Stimulated activated memory B cell treated with anti-CD40 and anti-IgM and Interleukin-4, amounts not matched to agents 10 μg/mL and 1 μg/mL and 100 μg/mL, for 72 hours (primary cell): Measurements from ENCODE around the gene RALGAPB.
"Not testable (repeated sequence)": the region's sequence is repeated elsewhere in the genome, so short reads cannot be mapped to it uniquely, and the experiment has no call there.

Experiments
- ATAC-seq: fragments of 150-1000 bp; cut with Tn5 transposase; 2 replicates; pipeline ENCODE4 v1.10.0; 2021
- H3K27ac Mint-ChIP-seq: one replicate; pipeline ENCODE4 v1.8.0; 2022; ENCODE audit warnings: mild to moderate bottlenecking, mixed read lengths
- H3K27me3 Mint-ChIP-seq: one replicate; pipeline ENCODE4 v1.8.0; 2022; ENCODE audit warnings: mixed read lengths
- H3K36me3 Mint-ChIP-seq: one replicate; pipeline ENCODE4 v1.8.0; 2022; ENCODE audit warnings: mixed read lengths
- H3K4me1 Mint-ChIP-seq: one replicate; pipeline ENCODE4 v1.8.0; 2022; ENCODE audit warnings: mixed read lengths
- H3K4me3 Mint-ChIP-seq: one replicate; pipeline ENCODE4 v1.8.0; 2022; ENCODE audit warnings: mild to moderate bottlenecking, moderate library complexity, mixed read lengths
- H3K9me3 Mint-ChIP-seq: one replicate; pipeline ENCODE4 v1.8.0; 2022; ENCODE audit warnings: mixed read lengths

RALGAPB gene

DNA sequence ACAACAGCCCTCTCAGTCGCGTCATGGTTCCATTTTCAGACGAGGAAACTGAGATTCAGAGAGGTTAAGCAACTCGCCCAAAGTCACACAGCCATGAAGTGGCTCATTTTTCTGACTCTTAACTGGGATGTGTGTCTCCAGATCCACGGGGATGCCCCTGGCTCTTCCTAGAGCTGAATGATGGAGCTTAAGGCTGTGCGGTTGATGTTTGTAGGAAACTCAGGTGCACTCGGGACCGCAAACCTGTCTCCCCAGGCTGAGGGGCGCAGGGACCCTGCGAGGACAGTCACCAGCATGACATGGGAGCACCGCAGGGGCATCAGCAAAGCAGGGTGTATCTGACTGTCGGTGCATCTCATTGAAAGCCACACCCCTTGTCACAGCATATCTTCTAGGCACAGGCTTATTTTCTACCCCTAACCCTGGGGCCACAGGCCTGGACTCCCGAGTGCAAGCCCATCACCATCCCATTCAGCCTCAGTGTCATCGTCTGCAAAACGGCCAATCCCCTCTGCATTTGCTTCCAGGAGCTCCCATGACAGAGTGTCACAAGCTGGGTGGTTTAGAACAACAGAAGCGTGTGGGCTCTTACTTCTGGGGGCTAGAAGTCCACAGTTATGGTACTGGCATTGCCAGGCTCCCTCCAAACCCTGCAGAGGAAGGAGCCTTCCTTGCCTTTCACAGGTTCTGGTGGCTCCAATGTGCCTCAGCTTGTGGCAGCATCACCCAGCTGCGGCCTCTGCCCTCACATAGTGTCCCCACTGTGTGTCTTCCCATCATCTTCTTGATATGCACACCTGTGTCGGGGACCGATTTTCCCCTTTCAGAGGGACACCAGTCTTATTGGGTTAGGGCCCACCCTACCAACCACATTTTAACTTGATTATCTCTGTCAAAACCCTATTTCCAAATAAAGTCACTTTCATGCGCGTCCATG, 119.1 kb downstream of the RALGAPB start:
- no peak overlapping the region for H3K27ac Mint-ChIP-seq
- no peaks in the 10 kb centered on the region for H3K9me3 Mint-ChIP-seq
- ATAC-seq = no peak

GRCh38 chr20:38592411-38592790, 119.8 kb downstream of the RALGAPB start:
- H3K36me3 Mint-ChIP-seq, H3K27ac Mint-ChIP-seq, H3K9me3 Mint-ChIP-seq, ATAC-seq, H3K4me1 Mint-ChIP-seq, H3K4me3 Mint-ChIP-seq: not testable (repeated sequence)
- peaks cover 16% of the 10 kb centered on the region for H3K27me3 Mint-ChIP-seq

More for the DNA sequence above, 119.1 kb downstream of the RALGAPB start:
- H3K4me1 Mint-ChIP-seq = no peaks in the 10 kb centered on the region
- H3K4me3 Mint-ChIP-seq = no peak overlapping the region
- no peaks in the 10 kb centered on the region for H3K36me3 Mint-ChIP-seq
- peaks cover 16% of the 10 kb centered on the region for H3K27me3 Mint-ChIP-seq

GRCh38 chr20:38594281-38594680, 121.6 kb downstream of the RALGAPB start:
- peaks cover 19% of the 10 kb centered on the region for H3K27me3 Mint-ChIP-seq
- not testable (repeated sequence) for H3K9me3 Mint-ChIP-seq, ATAC-seq, H3K27ac Mint-ChIP-seq, H3K4me3 Mint-ChIP-seq, H3K36me3 Mint-ChIP-seq, H3K4me1 Mint-ChIP-seq

DNA sequence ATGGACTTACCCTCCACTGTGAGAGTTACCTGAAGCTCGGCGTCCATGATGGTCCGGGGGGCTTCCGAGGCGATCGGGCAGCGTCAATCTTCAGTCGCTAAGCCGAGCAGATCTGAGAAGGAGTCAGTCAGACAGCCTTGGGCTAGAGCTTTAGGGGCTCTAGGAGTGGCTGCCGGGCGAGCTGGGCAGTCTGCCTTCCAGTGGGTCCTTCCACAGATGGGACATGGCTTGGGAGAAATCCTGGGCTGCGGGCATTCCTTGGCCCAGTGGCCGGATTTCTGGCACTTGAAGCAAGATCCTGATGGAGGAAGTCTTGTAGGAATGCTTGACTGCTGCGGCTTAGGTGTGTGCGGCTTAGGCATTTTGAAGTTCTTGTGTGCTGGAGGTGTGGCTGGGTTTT, 123.2 kb downstream of the RALGAPB start:
- not testable (repeated sequence) for H3K4me1 Mint-ChIP-seq, ATAC-seq, H3K4me3 Mint-ChIP-seq, H3K27ac Mint-ChIP-seq, H3K36me3 Mint-ChIP-seq, H3K9me3 Mint-ChIP-seq
- peaks cover 33% of the 10 kb centered on the region for H3K27me3 Mint-ChIP-seq

DNA sequence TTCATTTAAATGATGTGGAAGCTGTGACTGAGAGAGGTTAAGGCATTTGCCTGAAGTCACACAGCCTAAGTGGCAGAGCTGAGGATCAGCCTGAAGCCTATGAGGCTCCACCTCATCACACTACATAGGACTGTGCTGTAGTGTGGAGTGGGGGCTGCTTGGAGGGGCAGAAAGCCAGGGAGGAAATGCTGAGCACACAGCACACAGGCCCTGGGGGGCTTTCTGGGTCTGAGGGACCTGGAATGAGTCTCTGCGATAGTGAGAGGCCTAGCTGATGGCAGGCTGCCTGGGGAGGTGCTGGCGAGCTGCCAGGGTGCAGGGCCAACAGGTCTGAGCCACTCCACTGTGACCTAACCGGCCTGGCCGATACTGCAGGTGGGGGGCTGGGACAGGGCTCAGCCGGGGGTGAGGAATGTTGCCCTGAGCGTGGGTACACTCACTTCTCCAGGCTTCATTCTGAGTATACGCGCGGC, 126.8 kb downstream of the RALGAPB start:
- peaks cover 56% of the 10 kb centered on the region for H3K27me3 Mint-ChIP-seq
- H3K36me3 Mint-ChIP-seq = no peaks in the 10 kb centered on the region
- no peak overlapping the region for H3K27ac Mint-ChIP-seq
- ATAC-seq = no peak
- H3K4me3 Mint-ChIP-seq = no peak overlapping the region
- H3K9me3 Mint-ChIP-seq = no peaks in the 10 kb centered on the region
- H3K4me1 Mint-ChIP-seq = peaks cover 9% of the 10 kb centered on the region

DNA sequence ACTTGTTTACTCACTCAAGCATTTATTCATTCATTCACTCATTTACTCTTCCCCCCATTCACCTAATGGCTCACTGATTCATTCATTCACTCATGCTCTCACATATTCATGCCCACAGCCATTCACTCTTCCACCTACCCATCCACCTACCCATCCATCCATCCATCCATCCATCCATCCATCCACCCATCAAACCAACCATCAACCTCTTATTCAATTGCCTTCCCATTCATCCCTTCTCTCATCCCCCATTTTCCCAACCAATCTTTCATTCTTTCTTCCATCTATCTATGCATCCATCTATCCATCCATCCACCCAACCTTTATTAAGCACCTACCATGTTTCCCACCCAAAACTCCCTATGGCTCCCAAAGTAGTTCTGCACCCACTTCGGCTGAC, 127.4 kb downstream of the RALGAPB start:
- Mint-ChIP-seq H3K27me3 (peaks cover 56% of the 10 kb centered on the region), H3K9me3 (no peaks in the 10 kb centered on the region), H3K27ac (no peak overlapping the region), H3K4me1 (peaks cover 9% of the 10 kb centered on the region), H3K4me3 (no peak overlapping the region), H3K36me3 (no peaks in the 10 kb centered on the region)
- no peak for ATAC-seq

- Mint-ChIP-seq H3K9me3 (no peaks in the 10 kb centered on the region), H3K36me3 (no peaks in the 10 kb centered on the region), H3K4me3 (peak within 1 kb of the TSS; percentile 16), H3K27ac (no peak within 1 kb of the TSS), H3K4me1 (peaks cover 9% of the 10 kb centered on the region), H3K27me3 (peaks cover 56% of the 10 kb centered on the region)
- ATAC-seq = peak; percentile 76
Measured at GRCh38 chr20:38601216-38602184, 128.9 kb downstream of the RALGAPB start, which contains the start of gene ARHGAP40. Gene ARHGAP40, plus strand, starts transcription at chr20:38601809.

- Mint-ChIP-seq H3K4me3 (no peak overlapping the region), H3K27ac (no peak overlapping the region), H3K4me1 (peaks cover 9% of the 10 kb centered on the region), H3K9me3 (no peaks in the 10 kb centered on the region), H3K36me3 (no peaks in the 10 kb centered on the region), H3K27me3 (peaks cover 50% of the 10 kb centered on the region)
- no peak for ATAC-seq
Measured at GRCh38 chr20:38602185-38602581, 129.5 kb downstream of the RALGAPB start.

DNA sequence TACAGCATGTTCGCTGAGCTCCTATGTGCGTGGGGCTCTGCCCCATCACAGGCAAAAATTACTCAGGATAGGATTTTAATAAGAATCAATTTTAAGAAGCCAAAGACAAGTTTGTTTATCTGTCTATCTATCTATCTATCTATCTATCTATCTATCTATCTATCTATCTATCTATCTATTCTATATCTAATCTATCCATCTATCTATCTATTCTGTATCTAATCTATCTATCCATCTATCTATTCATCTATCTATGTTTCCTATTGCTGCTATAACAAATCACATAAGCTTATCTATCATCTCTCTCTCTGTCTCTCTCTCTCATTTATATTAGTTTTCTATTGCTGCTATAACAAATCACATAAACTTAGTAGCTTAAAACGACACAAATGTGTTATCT, 130.6 kb downstream of the RALGAPB start:
- Mint-ChIP-seq H3K27ac (no peak overlapping the region), H3K36me3 (no peaks in the 10 kb centered on the region), H3K4me3 (no peak overlapping the region), H3K4me1 (peaks cover 13% of the 10 kb centered on the region), H3K9me3 (no peaks in the 10 kb centered on the region), H3K27me3 (peaks cover 50% of the 10 kb centered on the region)
- ATAC-seq = no peak

- Mint-ChIP-seq H3K4me1 (peaks cover 16% of the 10 kb centered on the region), H3K27me3 (peaks cover 48% of the 10 kb centered on the region), H3K27ac (no peak overlapping the region), H3K4me3 (no peak overlapping the region), H3K36me3 (no peaks in the 10 kb centered on the region), H3K9me3 (no peaks in the 10 kb centered on the region)
- ATAC-seq = no peak
Measured at GRCh38 chr20:38604873-38605303, 132.2 kb downstream of the RALGAPB start.

DNA sequence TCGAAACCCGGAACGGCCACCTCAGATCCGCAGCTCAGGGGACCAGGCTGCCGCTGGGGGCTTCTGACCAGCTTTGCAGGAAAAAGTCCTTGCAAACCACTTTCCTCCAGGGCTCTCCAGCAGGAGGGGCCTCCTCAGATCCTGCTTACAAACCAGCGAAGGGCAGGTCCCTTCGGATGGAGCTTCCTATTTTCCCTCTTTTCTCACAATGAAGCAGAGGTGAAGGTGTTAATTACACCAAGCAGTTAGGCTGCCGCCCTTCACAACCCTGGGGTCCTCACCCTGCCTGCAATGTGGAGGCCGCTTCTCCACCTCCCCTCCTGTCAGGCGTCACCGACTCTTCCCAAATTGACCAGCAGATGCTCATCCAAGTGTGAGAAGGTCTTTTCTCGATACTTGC, 134.7 kb downstream of the RALGAPB start:
- Mint-ChIP-seq H3K9me3 (no peaks in the 10 kb centered on the region), H3K36me3 (no peaks in the 10 kb centered on the region), H3K4me1 (peaks cover 6% of the 10 kb centered on the region), H3K27me3 (peaks cover 42% of the 10 kb centered on the region), H3K27ac (no peak overlapping the region), H3K4me3 (no peak overlapping the region)
- no peak for ATAC-seq

- Mint-ChIP-seq H3K36me3 (no peaks in the 10 kb centered on the region), H3K4me1 (peaks cover 6% of the 10 kb centered on the region), H3K27ac (no peak overlapping the region), H3K9me3 (no peaks in the 10 kb centered on the region), H3K4me3 (no peak overlapping the region), H3K27me3 (peaks cover 39% of the 10 kb centered on the region)
- no peak for ATAC-seq
Measured at GRCh38 chr20:38608188-38608587, 135.5 kb downstream of the RALGAPB start.

DNA sequence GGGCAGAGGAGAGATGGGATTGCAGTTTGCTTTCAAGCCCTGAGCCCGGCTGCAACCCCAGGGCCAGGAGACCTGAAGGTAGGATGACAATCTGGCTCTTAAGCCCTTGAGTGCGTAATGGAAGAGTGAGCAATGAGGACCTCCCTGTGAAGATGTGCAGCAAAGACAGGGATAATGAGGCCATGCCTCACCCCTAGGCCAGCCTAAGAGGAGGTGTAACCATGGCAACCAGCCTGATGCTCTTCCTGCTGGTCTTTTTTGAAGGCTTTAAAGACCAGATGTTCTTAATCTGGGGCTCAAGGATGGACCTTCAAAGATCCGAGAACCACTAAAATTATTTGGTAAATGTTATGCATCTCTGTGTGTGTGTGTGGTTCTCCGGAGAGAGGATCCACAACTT, 137.2 kb downstream of the RALGAPB start:
- no peak overlapping the region for H3K4me3 Mint-ChIP-seq
- H3K27ac Mint-ChIP-seq = no peak overlapping the region
- H3K36me3 Mint-ChIP-seq = no peaks in the 10 kb centered on the region
- peaks cover 6% of the 10 kb centered on the region for H3K4me1 Mint-ChIP-seq
- ATAC-seq = no peak
- H3K27me3 Mint-ChIP-seq = peaks cover 26% of the 10 kb centered on the region
- H3K9me3 Mint-ChIP-seq = no peaks in the 10 kb centered on the region

DNA sequence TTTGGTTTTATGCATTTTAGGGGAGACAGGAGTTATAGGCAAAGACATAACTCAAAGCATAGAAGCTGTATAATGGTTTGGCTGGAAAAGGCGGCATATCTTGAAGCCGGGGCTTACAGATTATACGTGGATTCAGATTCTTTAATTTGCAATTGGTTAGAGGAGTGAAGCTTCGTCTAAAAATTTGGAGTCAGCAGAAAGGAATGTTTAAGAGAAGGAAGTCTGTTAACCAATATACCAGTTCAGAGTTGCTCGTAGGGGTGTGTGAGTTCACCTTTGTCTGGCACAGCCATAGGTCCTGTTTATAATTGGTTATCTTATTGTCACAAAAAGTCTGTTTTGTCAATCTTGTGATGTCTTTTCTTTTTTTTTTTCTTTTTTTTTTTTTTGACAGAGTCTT, 137.9 kb downstream of the RALGAPB start:
- H3K27ac Mint-ChIP-seq = no peak overlapping the region
- H3K9me3 Mint-ChIP-seq = no peaks in the 10 kb centered on the region
- no peaks in the 10 kb centered on the region for H3K36me3 Mint-ChIP-seq
- peaks cover 27% of the 10 kb centered on the region for H3K27me3 Mint-ChIP-seq
- no peak overlapping the region for H3K4me3 Mint-ChIP-seq
- no peak for ATAC-seq
- peaks cover 6% of the 10 kb centered on the region for H3K4me1 Mint-ChIP-seq
